Suprapubic skin (tissue), 4 donors: ENCODE measurements around the gene IST1. TPM values are rescaled to one million over a fixed set of nuclear protein-coding genes. Genes with fewer than 3 reads are reported as not detected.

Source experiments
- DNase-seq, 2 donors: peaks; one replicate each; pipeline ENCODE4 v3.0.0-alpha.2; 2019; ENCODE audit warnings: low spot score in 2 of 2
- H3K27ac ChIP-seq: fragments of 200-600 bp; sonication (generic); one replicate; pipeline ENCODE4 v1.5.1; 2019
- H3K27me3 ChIP-seq: fragments of 200-600 bp; sonication (generic); one replicate; pipeline ENCODE4 v1.5.1; 2019
- H3K36me3 ChIP-seq: fragments of 200-600 bp; sonication (generic); one replicate; pipeline ENCODE4 v1.5.1; 2019
- H3K4me1 ChIP-seq: fragments of 200-600 bp; sonication (generic); one replicate; pipeline ENCODE4 v1.5.1; 2019
- H3K4me3 ChIP-seq: fragments of 200-600 bp; sonication (generic); one replicate; pipeline ENCODE4 v1.5.1; 2019; ENCODE audit warnings: mild to moderate bottlenecking
- H3K9me3 ChIP-seq: fragments of 200-600 bp; sonication (generic); one replicate; pipeline ENCODE4 v1.5.1; 2019
- EP300 ChIP-seq: sonication (generic); formaldehyde crosslinking; IDR thresholded peaks from one replicate; pipeline ENCODE4 v1.6.1; 2017; ENCODE audit warnings: antibody characterized with exemption
- POLR2A ChIP-seq, 2 donors: fragments of 450-650 bp; IDR thresholded peaks; one replicate each; pipeline ENCODE4 v1.6.1; 2017; ENCODE audit warnings: antibody characterized with exemption in 2 of 2, mild to moderate bottlenecking in 2 of 2, moderate library complexity in 2 of 2
- POLR2AphosphoS5 ChIP-seq, 3 donors: sonication (generic); formaldehyde crosslinking; IDR thresholded peaks; one replicate each; pipeline ENCODE4 v1.6.1; 2017; ENCODE audit warnings: antibody characterized with exemption in 3 of 3
- WGBS: methylation state at CpG from one replicate; pipeline ENCODE4 v1.1.5; 2018; 5-methylcytosine and 5-hydroxymethylcytosine counted together
- total RNA-seq, 4 donors: library from RNA; depleted of rRNA; stranded (reverse); fragments of >200 nt; gene quantifications; one replicate each; pipeline ENCODE4 v1.1.0, GENCODE V29; 2016
- TF ChIP-seq, protein P1 (sequence below), 2 donors: fragments of 200-600 bp in 1 of 2; fragments of 450-650 bp in 1 of 2; sonication (generic) in 1 of 2; IDR thresholded peaks; one replicate each; pipeline ENCODE4 v1.5.1; 2016 to 2019; ENCODE audit warnings: antibody characterized with exemption in 2 of 2, mild to moderate bottlenecking in 1 of 2, moderate library complexity in 1 of 2

The IST1 gene
- total RNA-seq, 4 donors from 2014 or later = 171 to 405 (median 201) TPM

DNA sequence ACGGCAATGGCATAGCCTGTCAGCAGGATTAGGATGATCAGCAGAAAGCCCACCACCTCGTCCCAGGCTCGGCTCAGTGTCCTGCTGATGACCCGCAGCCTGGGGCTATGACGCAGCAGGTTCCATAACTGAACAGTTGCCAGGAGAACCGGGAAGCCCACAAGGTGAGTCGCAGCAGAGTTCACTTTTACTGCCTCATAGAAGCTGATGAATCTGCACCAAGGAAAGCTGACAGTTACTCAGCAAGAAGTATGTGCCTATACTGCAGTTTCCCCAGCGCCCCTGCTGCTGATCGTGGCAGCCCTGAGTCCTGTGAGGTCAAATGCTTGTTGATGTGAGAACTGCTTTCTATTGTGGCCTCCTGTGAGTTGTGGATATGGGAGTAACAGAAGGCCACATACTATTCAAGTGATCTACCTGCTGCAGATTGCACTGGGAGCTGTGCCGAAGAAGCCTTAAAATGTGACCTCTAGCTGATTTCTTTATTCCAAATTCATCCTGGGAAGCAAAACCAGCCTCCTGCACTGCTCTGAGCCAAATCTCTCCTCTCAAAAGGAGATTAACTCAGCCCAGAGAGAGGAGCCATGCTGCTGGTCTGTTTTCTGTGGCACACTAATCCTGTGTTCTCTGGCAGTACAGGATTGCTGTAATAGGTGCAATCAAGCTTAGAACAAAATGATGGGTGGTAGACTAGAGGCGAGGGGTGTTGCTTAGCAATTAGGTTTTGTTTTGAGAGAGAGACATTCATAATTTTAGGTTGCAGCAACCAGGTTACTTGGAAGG lies 38.8 kb downstream of the IST1 start:
- H3K36me3 ChIP-seq = peaks cover 32% of the 10 kb centered on the region
- TF ChIP-seq POLR2AphosphoS5 (IDR thresholded peaks at IDR 0.05) (no peak), POLR2A (IDR thresholded peaks at IDR 0.05) (no peak), EP300 (no peak)
- TF ChIP-seq, protein P1, sequence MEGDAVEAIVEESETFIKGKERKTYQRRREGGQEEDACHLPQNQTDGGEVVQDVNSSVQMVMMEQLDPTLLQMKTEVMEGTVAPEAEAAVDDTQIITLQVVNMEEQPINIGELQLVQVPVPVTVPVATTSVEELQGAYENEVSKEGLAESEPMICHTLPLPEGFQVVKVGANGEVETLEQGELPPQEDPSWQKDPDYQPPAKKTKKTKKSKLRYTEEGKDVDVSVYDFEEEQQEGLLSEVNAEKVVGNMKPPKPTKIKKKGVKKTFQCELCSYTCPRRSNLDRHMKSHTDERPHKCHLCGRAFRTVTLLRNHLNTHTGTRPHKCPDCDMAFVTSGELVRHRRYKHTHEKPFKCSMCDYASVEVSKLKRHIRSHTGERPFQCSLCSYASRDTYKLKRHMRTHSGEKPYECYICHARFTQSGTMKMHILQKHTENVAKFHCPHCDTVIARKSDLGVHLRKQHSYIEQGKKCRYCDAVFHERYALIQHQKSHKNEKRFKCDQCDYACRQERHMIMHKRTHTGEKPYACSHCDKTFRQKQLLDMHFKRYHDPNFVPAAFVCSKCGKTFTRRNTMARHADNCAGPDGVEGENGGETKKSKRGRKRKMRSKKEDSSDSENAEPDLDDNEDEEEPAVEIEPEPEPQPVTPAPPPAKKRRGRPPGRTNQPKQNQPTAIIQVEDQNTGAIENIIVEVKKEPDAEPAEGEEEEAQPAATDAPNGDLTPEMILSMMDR (IDR thresholded peaks at IDR 0.05) = no peak

DNA sequence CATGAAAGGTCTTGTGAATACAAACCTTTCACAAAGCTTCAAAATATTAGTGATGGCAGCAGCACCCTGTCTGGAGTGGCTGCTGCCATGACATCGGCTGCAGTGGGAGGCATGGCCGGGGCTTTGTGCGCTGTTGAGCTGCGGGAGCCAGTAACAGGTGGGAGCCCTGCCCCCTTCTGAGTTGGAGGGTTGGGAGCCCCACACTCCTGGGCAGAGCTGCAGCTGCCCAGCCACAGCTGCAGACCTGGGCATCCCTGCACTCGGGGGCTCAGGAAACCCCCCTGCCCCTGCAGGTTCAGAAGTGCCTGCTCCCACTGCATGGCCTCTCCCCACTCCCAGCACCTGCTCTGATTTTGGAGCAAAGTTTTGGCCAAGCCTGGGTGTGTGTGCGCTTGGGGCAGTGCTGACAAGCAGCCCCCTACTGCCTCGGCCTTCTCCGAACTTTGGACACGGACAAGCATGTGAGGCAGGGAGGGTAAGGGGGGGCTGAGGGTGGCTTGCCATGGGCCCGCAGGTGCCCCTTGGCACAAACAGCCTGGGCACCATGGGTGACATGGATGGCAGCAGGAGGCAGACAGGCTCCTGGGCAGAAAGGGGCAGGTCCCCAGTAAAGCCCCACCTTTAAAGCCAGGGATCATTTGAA lies 42.7 kb downstream of the IST1 start:
- H3K27me3 ChIP-seq = no peaks in the 10 kb centered on the region
- TF ChIP-seq POLR2A (IDR thresholded peaks at IDR 0.05) = no peak
- TF ChIP-seq, protein P1 (IDR thresholded peaks at IDR 0.05) = no peak
- TF ChIP-seq EP300 = no peak
- TF ChIP-seq POLR2AphosphoS5 (IDR thresholded peaks at IDR 0.05) = no peak
- H3K27ac ChIP-seq = no peak overlapping the region
- H3K4me3 ChIP-seq = no peak overlapping the region
- no peaks in the 10 kb centered on the region for H3K9me3 ChIP-seq
- peaks cover 20% of the 10 kb centered on the region for H3K36me3 ChIP-seq
- WGBS = 94% methylated on average over 8 of the region's 10 CpGs
- H3K4me1 ChIP-seq = no peaks in the 10 kb centered on the region
- no peak for DNase-seq

More for the DNA sequence above, 38.8 kb downstream of the IST1 start:
- Histone ChIP-seq H3K4me3 (no peak overlapping the region), H3K27ac (no peak overlapping the region), H3K27me3 (no peaks in the 10 kb centered on the region), H3K9me3 (no peaks in the 10 kb centered on the region), H3K4me1 (peaks cover 5% of the 10 kb centered on the region)
- no peak for DNase-seq
- 67% methylated on average over 9 of the region's 11 CpGs for WGBS

DNA sequence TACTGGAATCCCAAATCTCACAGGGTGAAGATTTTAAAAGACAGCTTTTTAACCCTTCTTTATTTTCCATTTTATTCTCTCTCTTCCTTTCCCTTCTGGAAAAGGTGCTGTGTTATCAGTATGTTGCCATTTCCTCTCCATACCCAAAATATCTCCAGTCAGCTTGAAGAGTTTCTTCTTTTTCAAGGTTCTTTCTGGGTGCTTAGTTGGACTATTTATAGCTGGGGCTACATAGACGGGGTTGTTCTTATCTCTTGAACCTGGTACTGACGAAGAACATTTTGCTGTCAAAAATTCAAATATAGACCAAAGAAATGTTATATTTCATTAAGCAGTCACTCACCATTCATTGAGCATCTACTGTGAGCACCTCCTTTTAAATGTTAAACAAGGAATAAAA lies 48.6 kb downstream of the IST1 start:
- DNase-seq = no peak
- H3K36me3 ChIP-seq = no peaks in the 10 kb centered on the region
- no peaks in the 10 kb centered on the region for H3K4me1 ChIP-seq
- no peak overlapping the region for H3K4me3 ChIP-seq
- 35% methylated on average over 2 of the region's 2 CpGs for WGBS
- TF ChIP-seq EP300 (no peak), POLR2A (IDR thresholded peaks at IDR 0.05) (no peak), POLR2AphosphoS5 (IDR thresholded peaks at IDR 0.05) (no peak)
- TF ChIP-seq, protein P1 (IDR thresholded peaks at IDR 0.05) = no peak
- H3K9me3 ChIP-seq = no peaks in the 10 kb centered on the region
- no peak overlapping the region for H3K27ac ChIP-seq
- H3K27me3 ChIP-seq = no peaks in the 10 kb centered on the region

DNA sequence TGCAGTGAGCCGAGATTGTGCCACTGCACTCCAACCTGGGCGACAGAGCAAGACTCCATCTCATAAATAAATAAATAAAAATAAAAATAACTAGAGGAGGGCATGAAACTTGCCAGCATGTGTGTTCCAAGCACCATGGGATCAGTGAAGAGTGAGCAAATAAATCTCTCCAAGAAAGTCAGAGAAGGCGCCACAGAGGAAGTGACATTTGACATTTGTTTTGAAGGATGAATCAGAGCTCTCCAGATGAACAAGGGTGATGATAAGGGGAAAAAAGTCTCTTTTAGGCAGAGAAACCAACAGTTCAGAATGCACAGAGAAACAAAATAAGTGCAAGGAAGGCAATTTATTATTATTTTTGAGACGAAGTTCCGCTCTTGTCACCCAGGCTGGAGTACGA lies 50.3 kb downstream of the IST1 start:
- TF ChIP-seq POLR2AphosphoS5 (IDR thresholded peaks at IDR 0.05) = no peak
- TF ChIP-seq POLR2A (IDR thresholded peaks at IDR 0.05) = no peak
- no peak for TF ChIP-seq EP300
- TF ChIP-seq, protein P1 (IDR thresholded peaks at IDR 0.05) = no peak
- H3K9me3 ChIP-seq = no peaks in the 10 kb centered on the region
- 72% methylated on average over 6 of the region's 6 CpGs for WGBS

DNA sequence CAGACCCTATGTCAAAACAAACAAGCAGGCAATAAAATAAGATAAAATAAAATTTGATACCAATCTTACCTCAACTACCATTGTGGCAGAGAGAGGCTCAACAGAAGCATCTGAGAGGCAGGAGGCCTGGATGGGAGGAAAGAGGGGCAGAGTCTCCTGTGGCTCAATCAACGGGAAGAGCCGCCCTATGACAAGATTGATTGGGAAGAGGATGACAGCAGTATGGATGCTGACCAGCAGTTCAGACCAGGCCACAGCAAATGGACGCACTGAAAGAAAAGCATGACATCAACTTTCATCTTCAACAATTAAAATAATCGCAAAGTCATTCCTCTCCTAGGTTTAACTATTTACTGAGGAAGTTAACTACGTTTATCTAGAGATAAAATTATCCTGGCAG lies 57.5 kb downstream of the IST1 start:
- WGBS = 70% methylated on average over 5 of the region's 5 CpGs
- no peak for TF ChIP-seq POLR2A (IDR thresholded peaks at IDR 0.05)
- TF ChIP-seq EP300 = no peak
- TF ChIP-seq POLR2AphosphoS5 (IDR thresholded peaks at IDR 0.05) = no peak
- TF ChIP-seq, protein P1 (IDR thresholded peaks at IDR 0.05) = no peak
- Histone ChIP-seq H3K4me1 (no peaks in the 10 kb centered on the region), H3K27ac (no peak overlapping the region), H3K27me3 (no peaks in the 10 kb centered on the region), H3K9me3 (no peaks in the 10 kb centered on the region), H3K36me3 (no peaks in the 10 kb centered on the region), H3K4me3 (no peak overlapping the region)
- no peak for DNase-seq

More for the DNA sequence above, 50.3 kb downstream of the IST1 start:
- H3K27me3 ChIP-seq = no peaks in the 10 kb centered on the region
- H3K27ac ChIP-seq = no peak overlapping the region
- H3K4me1 ChIP-seq = no peaks in the 10 kb centered on the region
- no peak for DNase-seq
- no peaks in the 10 kb centered on the region for H3K36me3 ChIP-seq
- no peak overlapping the region for H3K4me3 ChIP-seq
